Measurements from ENCODE around the gene ADCY9. TPM values are rescaled to one million over a fixed set of nuclear protein-coding genes. Genes with fewer than 3 reads are reported as not detected.

The ADCY9 gene
- total RNA-seq, 1 experiment from 2014 or later: 5.5 TPM

DNA sequence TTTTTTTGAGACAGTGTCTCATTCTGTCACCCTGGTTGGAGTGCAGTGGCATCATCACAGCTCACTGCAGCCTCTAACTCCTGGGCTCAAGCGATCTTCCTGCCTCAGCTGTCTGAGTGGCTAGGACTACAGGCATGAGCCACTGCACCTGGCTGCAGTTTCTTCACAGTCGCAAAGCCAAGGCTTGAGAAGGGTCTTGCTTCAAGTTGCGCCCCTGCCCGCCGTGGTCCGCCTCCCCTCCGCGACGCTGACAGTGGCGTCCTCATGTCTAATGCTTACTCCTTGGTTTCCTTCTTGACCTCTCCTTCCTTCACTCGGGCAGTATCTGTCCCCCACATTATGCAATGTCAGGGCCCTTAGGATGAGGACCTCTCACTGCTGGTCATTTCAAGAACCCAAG lies 112.7 kb downstream of the ADCY9 start:
- no peak for DNase-seq (ENCODE audit: low read depth)

DNA sequence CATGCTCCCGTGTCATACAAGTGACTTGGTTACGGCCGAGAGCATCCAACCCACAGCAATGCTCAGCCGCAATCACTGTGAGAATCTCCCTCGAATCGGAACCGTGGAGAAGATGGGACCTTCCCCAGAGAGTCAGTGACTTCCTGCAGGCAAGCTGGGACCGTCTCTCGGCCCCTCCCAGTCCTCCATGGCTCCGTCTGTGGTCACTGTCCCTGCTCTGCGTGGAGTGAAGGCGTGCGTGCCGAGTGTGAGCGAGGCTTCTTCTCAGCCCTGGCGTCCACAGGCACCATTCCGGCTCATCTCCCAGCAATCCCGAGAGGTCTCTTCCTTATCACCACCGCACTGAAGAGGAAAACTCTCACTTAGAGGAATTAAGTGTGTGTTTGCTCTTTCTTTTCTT lies 113.1 kb downstream of the ADCY9 start:
- DNase-seq (ENCODE audit: low read depth): no peak

DNA sequence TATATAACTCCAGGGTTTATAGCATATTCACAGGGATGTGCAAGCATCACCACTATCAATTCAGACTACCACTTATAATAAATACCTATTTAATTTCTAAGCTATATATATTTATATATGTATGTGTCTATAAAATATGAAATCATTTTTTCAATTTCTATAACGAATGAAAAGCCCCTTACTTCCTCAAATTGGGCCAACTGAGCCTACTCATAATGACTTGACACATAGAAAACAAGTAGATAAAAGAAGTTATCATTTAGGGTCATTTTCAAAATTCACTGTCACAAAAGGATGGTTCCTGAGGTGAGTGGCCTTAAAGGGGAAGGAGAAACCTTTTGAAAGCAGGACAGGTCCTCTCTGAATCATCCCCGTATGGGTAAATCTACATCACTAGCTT lies 114.1 kb downstream of the ADCY9 start:
- no peak for DNase-seq (ENCODE audit: low read depth)

DNA sequence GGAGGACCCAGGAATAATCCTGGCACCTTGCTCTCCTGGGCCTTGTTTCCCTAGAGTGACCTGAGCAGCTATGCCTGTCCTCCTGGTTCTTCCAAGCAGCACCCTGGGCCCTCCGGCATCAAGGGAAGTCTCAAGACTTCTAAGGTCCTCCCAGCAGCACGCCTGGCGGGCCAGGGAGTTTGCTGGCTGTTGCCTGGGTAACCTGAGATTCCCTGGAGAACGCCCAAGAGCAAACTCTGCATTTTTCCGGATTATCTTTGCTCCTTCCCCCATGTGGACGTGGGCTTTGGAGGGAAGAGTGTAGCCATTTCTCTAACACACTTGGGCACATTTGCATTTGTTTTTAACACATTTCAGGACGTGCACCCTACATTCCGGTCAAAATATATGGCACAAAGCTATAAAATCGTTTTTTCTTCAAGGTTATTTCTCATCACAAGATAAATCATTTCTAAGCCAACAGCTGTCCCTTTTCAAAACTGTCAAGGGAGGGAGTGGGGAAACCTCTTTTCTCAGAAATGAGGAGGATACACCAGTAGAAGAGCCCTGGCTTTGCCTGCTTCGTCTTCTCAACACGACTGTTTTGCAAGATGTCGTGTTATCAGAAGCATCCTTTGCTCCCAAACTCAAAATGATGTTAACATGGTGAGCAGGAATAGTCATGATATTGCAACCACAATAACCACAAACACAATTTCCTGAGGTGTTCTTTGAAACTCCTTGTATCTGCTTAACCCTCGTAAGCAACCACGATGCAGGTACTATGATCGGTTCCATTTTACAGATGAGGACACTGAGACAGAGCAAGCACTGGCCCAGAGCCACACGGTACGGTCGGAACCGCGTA lies 116.5 kb downstream of the ADCY9 start:
- DNase-seq (ENCODE audit: low read depth): peak; percentile 40

DNA sequence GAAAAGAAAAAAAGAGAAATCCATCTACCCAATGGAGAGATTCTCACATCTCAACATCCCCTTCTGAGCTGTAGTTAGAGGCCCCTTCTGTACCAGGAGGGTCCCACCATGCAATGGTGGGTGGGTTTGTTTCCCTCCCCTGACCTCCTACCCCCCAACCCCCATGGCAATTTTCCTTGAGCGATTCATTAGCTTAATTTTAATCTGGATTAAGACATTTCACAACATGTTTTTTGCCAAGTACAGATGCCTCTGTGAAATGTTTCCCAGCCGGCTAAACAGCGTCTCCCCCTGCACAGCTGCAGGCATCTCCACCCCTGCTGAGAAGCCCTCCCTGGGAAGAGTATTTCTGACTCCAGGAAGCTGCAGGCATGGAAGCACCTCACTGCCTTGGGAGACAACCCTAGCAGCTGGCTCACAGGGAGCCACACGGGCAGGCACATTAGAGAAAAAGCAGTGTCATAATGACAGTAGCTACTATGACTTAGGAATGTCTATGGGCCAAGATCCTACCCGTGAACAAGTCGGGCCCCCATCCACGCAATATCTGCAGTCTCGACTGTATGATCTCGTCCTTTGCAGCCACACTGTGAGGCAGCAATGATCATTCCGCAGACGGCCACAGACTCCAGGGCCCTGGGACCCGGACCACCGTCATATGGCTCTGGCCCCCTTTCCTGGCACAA lies 117.3 kb downstream of the ADCY9 start:
- no peak for DNase-seq (ENCODE audit: low read depth)

DNA sequence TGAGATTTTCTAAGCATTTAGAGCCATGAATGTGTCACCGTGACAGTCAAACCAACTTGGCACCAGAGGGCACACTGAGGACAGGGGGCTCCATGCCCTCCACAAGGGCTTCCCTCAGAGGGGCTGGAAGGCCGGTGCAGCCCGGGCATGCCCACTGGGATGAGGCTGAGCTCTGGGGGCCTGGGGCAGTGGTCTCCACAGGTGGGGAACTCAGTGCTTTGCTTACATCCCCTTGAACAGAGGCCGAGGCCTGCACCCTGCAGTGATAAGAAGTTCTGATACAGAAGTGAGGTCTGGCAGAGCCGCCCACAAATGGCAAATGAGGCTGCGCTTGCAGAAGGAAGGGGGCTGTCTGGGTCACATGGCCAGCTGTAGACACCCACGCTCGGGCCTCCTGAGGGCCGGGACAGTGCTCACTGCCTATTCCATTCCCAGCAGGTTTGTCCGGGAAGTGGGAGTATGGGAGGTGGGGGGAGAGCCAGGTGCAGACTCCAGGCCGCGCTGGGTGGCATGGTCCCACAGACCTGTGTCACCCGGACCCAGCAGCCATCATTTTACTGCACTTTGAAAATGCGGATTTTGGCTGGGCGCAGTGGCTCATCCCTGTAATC lies 118.9 kb downstream of the ADCY9 start:
- no peak for DNase-seq (ENCODE audit: low read depth)

DNA sequence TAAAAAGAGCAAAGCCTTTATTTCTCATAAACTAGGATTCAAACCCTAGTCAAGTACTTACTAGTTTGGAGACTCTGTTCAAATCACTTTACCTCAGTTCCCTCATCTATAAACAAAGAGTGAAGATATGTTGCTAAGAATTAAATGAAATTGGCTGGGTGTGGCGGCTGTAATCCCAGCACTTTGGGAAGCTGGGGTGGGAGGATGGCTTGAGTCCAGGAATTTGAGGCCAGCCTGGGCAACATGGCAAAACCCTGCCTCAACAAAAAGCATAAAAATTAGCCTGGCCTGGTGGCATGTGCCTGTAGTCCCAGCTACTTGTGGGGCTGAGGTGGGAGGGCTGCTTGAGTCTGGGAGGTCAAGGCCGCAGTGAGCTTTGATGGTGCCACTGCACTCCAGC lies 121.2 kb downstream of the ADCY9 start:
- no peak for DNase-seq (ENCODE audit: low read depth)

DNA sequence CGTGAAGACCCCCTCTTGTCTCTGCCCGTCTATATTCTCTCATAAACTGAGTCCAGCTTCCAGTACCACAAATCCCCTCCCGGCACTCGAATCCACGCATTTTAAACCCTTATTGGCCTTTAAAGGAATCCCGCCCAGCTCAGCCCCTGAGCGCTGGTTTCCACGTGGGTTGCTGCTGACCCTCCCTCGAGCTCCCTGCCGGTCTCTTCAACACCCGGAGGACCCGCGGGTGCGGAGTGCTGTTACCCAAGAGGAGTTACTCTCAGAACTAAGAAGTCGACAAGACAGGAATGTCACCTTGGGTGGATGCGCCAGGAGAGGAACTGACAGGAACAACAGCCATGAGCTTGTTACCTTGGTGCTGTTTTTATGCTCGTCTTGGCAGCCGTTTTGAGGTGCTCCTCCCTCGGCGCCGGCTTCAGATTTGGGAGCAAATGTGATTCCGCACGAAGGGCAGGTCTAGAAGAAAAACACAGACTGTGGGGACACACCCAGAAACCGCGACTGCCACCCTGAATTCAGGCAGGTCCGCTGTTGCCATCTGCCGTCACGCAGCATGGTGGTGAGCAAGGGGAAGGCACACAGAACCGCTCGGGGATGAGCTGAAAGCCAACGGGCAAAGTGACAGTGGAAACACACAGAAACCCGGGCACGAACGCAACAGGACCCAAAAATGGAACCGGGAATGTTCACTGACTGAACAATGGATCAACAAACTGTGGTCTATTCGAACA lies 123.0 kb downstream of the ADCY9 start:
- DNase-seq (ENCODE audit: low read depth): no peak

DNA sequence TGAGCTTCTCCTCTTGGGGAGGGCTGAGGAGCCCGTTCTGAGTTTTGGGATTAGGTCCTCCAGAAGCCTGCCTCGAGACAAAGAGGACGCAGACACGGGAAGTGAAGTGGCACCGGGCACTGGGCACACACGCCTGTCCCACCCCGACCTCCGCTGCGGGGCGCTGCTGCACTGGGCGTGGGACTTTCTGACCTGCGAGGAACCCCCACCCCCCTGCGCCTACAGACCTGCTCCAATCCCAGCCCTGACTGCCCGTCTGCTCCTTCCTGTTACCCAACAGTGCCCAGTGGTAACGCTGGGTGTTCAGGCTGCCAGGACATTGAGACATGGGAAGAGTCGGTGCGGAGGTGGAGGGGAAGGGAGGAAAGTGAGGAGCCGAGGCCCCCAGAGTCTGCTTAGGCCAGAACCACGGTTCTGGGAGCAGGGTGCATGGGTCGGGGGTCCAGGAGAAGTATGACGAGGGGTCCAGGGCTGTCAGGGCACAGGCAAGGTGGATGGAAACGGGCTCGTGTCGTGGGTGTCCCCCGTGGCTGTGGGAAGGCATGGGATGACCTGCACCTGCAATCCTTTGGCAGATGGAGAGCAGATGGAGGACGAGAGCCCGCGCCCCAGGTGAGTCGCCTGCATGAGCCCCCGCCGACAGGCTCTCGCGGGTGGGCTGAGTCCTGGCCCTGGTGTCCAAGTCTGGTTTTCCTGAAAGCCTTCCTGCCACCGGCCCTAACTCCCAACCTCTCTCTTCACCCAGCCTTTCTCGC lies 123.8 kb downstream of the ADCY9 start:
- DNase-seq (ENCODE audit: low read depth): no peak

DNA sequence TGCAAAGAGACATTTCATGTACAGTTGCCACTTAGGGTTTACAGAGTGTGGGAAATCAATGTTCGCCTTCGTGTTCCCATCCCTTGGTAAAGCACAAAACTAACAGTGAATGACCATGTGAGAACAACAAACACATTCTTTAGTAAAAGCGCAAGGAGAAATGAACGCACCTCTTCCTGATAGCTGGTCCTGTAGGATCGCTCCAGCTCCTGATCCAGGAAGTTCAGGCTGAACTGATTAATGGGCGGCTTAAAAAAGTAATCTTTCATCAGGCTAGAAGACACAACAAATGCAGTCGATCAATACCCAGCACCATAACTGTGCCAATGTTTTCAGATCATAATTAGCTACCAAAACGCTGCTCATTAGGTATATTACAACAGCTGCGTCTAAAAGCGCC lies 127.4 kb downstream of the ADCY9 start:
- DNase-seq (ENCODE audit: low read depth): no peak

DNA sequence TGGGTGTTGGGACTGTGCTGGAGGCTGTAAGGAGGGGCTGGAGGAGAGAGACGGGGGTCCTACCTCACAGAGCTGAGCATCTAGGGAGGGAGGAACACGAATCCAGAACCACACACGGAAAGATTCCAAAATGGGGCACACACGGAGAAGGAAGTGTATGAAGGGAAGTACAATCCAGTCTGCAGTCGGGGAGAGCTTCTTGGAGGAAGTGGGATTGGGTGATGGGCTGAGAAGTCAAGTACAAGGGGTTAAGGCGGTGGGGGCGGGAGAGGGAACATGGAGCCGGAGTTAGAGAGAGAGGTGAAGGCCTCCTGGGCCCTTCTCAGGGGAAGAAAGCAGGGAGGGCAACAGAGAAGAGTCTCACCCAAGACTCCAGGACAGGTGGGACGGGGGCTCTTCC lies 128.2 kb downstream of the ADCY9 start:
- DNase-seq (ENCODE audit: low read depth): no peak

DNA sequence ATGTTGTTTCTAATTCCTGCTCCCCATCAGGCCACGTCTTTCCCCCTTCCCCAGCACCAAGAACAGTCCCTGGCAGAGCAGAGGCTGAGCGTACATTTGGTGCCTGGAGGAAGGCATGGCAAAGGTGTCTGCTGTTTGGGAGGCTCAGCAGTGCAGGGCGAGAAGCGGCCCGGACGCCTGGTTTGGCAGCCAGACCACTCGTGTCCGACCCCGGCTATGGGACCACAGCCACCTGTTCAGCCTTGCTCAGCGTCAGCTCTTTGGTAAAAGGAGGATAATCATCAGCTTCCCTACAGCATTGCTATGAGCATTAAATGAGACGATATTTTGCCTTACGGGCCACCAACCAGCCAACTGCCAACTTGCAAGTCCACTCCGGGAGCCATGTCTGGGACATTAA lies 129.0 kb downstream of the ADCY9 start:
- DNase-seq (ENCODE audit: low read depth): no peak

DNA sequence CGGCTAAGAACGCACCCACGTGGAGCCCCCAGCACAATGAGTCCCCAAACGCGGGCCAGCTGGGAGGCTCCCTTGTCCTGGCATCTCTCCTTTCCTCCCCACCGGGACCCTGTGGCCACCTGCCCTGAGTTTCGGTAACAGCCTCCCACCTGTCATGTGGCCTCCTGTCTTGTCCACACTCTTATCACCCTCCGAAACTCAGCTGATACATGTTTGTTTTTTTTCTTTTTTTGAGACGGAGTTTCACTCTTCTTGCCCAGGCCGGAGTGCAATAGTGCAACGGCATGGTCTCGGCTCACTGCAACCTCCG lies 130.1 kb downstream of the ADCY9 start:
- no peak for DNase-seq (ENCODE audit: low read depth)

DNA sequence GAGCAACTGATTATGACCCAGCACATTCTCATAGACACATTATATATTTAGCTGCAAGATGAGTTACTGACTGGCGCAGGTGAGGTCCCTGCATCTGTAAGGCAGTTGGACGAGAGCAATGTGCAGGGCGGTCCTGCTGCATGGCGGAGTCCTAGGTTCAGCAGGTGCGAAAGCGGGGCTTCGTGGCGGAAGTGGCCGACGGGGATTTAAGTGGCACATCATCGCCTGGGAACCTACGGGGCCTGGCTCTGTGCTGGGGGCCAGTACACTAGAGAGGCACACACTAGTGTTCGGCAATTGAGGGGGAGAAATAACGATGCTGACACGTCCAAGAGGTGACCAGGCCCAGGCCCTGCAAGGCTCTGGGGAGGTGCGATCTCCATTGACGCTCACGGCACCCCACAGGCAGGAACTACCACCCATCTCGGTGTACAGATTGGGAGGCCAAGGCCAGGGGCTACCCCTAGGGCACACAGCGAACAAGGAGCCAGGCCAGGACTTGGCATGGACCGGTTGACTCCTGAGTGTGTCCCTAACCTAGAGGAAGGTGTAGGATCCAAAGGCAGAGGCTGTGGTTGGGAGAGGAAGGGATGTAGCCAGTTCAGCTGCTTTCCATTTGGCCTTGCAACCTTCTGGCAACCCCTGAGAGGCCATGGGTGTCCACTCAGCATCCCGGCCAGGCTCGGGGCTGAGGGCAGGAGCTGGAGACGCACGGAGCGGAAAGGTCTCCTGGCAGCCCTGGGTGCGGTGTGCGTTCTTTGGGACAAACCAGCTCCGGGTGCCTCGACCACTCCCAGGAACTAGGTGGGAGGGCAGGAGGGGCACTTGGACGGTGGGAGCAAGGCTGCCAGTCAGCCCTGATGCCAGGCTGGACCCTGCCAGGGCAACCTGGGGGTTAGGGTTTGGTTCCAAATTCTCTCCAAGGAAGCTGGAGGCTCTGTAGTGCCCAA lies 131.9 kb downstream of the ADCY9 start:
- no peak for DNase-seq (ENCODE audit: low read depth)

DNA sequence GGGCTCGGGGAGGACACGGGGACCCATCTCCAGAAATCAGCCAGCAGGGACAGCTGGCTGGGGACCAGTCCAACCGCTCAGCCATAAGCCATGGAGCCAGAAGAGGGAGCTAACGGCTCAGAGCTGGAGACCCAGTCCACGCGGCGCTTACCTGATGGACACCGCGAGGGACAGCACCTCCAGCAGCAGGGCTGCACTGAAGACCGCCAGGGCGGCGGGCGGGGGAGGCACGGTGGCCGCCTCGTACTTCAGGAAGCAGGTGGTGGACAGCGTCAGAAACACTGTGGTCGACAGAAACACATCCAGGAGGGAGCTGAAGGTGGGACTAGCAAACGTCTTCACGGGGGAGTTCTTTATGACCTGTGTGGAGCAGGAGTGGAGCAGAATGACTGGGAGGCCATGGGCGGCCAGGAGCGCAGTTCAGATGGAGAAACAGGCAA lies 133.1 kb downstream of the ADCY9 start:
- peak; percentile 73 for DNase-seq (ENCODE audit: low read depth)

DNA sequence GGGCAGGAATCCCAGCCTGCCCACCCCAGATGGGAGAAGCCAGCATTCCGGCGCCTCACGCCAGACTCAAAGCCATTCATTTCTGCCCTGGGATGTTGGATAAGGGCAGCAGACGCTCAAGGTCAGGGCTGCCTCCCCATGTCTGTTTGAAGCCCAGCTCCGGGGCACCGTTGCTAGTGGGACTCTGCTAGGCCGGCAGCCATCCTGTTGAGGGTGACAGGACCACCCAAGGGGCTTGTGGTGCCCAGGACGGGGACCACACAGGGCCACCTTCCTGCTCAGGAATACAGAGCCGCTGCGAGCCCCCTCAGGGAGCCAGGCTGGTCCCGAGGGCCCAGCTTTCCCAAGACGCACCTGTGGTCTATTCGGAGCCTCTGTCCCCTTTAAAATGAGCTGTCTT lies 134.0 kb downstream of the ADCY9 start:
- no peak for DNase-seq (ENCODE audit: low read depth)

DNA sequence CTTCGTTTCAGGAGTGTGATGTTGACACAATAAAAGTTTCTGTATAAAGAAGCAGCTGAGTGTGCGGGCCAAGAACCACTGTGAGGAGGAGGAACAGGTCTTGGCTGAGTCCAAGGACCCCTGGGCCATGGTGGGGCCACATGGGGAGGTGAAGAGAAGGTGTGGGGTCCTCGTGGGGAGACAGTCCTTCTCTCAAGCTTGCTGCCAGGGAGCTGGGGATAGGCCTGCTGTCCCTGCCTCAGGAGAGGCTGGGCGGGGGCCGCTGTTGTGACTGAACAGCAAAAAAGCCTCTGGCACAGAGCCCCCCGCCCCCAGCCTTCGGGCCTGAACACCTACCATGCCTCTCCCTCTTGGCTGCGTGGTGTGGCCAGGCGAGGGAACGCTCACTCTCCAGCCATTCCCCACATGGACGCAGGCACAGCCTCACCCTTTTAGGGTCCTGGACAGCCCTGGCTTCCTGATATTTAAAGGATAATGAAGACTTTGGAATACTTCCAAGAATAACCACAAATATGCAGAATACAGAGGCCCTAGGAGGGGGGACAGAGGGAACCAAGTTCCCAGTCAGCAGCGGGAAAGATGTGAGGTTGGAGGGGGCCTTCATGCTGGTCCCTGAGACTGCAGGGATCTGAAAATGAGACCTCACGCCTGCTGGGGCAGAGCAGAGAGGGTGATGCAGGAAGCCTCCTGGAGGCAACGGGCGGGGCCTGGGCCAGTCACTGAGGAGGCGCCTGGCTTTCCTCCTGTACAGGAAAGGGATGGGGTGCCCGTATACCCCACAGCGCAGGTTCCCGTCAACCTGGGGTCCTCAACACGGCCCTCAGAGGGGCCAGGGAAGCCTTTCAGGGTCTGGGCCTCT lies 135.8 kb downstream of the ADCY9 start:
- peak; percentile 55 for DNase-seq (ENCODE audit: low read depth)

DNA sequence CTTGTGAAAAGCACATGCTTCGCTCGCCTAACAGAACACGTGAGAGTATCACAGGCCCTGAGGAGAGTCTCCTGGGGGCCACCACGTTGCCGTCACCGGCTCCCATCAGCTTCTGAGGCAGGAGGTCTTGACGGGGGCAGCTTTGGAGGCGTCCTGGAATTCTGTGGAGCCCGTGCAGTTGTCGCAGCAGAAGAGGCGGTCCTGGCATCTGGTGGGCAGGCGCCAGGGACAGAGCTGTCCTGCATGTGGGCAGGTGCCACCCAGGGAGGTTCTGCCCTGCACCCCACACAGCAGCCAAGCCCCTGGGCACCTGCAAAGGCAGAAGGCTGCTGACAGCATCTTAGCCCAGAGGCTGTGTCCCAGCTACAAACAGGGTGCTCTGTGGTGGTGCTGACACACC lies 136.7 kb downstream of the ADCY9 start:
- DNase-seq (ENCODE audit: low read depth): no peak

DNA sequence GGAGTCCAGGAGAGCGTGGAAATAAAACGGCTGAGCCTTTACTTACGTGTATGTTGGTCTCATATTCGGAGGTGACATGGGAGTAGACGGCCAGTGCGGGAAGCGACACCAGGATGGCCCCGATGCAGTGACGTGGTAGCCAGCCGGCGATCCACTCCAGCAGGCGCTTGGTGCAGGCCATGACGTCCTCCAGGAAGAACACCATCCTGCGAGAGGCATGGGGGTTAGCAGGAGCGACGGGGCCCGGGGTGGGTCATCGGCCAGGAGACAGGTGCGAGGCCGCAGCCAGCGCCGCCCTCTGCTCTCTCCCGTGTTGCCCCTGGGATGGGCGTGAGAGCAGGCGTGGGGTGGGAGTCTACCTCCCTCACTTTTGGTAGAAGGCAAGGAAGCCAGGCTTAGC lies 137.2 kb downstream of the ADCY9 start:
- DNase-seq (ENCODE audit: low read depth): no peak

DNA sequence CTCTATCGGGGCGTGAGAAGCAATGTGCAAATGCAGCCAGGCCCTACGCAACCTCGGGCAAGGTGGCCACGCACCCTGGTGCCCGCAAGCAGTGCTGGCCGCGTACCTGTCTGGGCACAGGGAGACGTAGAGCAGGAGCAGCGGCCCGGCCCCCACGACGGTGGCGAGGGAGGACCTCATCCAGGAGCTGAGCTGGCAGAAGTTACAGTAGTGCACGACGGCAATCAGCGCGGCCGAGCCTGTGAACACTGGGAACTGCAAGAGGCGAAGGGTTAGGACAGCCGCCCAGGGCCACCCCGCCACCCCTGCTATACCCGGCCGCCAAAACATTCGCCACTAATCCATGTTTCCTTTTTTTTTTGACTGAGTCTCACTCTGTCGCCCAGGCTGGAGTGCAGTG lies 138.9 kb downstream of the ADCY9 start:
- no peak for DNase-seq (ENCODE audit: low read depth)
